Activated CD4-positive, alpha-beta T cell treated with anti-CD3 and anti-CD28 coated beads for 1 hour (primary cell): ENCODE measurements around the gene TSC22D4.

Experiments
- DNase-seq: peaks from one replicate; pipeline ENCODE4 v3.0.0-alpha.2; 2020

Gene TSC22D4

GRCh38 chr7:100426516-100426915 is 52.5 kb downstream of the TSC22D4 start:
- DNase-seq: no peak

GRCh38 chr7:100425347-100425746 is 53.7 kb downstream of the TSC22D4 start:
- no peak for DNase-seq

GRCh38 chr7:100423315-100423714 is 55.7 kb downstream of the TSC22D4 start:
- no peak for DNase-seq

GRCh38 chr7:100419660-100420226 is 59.3 kb downstream of the TSC22D4 start:
- no peak for DNase-seq

GRCh38 chr7:100418930-100419659 is 59.9 kb downstream of the TSC22D4 start:
- no peak for DNase-seq
